SK-N-MC (cell line): ENCODE results near the gene CTPS1.

ENCODE experiments used
- DNase-seq: peaks from one replicate; pipeline ENCODE4 v3.0.0-alpha.2; 2011; ENCODE audit warnings: low read depth, low spot score
- H3K27ac ChIP-seq: fragments of 200-600 bp; sonication (generic); 2 replicates; pipeline ENCODE4 v1.5.1; 2016; ENCODE audit warnings: mixed run types
- H3K36me3 ChIP-seq: fragments of 200-600 bp; sonication (generic); 2 replicates; pipeline ENCODE4 v1.6.1; 2017; ENCODE audit warnings: antibody characterized with exemption, low read length, mixed read lengths; ENCODE audit not compliant: insufficient read depth
- H3K4me3 ChIP-seq: fragments of 200-600 bp; sonication (generic); 2 replicates; pipeline ENCODE4 v1.5.1; 2016
- H3K9ac ChIP-seq: fragments of 200-600 bp; sonication (generic); 2 replicates; pipeline ENCODE4 v1.8.0; 2017; ENCODE audit warnings: mixed run types, mixed read lengths; ENCODE audit not compliant: insufficient read length
- H3K9me3 ChIP-seq: fragments of 200-600 bp; sonication (generic); 2 replicates; pipeline ENCODE4 v1.6.1; 2017; ENCODE audit warnings: low read depth, mild to moderate bottlenecking, antibody characterized with exemption, low read length, moderate library complexity, mixed read lengths
- EZH2 ChIP-seq: fragments of 200-600 bp; sonication (generic); IDR thresholded peaks from one replicate; pipeline ENCODE4 v1.6.1; 2017; ENCODE audit warnings: antibody characterized with exemption
- FOXP2 ChIP-seq: optimal IDR thresholded peaks from 2 replicates; pipeline ENCODE3; 2011; ENCODE audit warnings: mild to moderate bottlenecking, moderate library complexity; ENCODE audit not compliant: insufficient read depth; ENCODE audit errors: extremely low read length, control extremely low read depth
- POLR2AphosphoS5 ChIP-seq: IDR thresholded peaks from 2 replicates; pipeline ENCODE4 v1.6.1; 2012; ENCODE audit warnings: mild to moderate bottlenecking, low read depth, low read length, borderline replicate concordance

The CTPS1 gene

GRCh38 chr1:40997096-40997495 lies 17.6 kb downstream of the CTPS1 start:
- Histone ChIP-seq H3K36me3 (peaks cover 96% of the 10 kb centered on the region), H3K9me3 (no peaks in the 10 kb centered on the region)
- TF ChIP-seq FOXP2 (no peak), EZH2 (no peak), POLR2AphosphoS5 (no peak)

GRCh38 chr1:40998668-40999067 lies 19.2 kb downstream of the CTPS1 start:
- no peak overlapping the region for H3K9ac ChIP-seq
- TF ChIP-seq EZH2 (no peak), FOXP2 (no peak), POLR2AphosphoS5 (no peak)
- no peak overlapping the region for H3K4me3 ChIP-seq
- H3K27ac ChIP-seq, result no peak overlapping the region
- no peak for DNase-seq
- peaks cover 96% of the 10 kb centered on the region for H3K36me3 ChIP-seq
- H3K9me3 ChIP-seq, result no peaks in the 10 kb centered on the region

More at GRCh38 chr1:40997096-40997495, 17.6 kb downstream of the CTPS1 start:
- no peak overlapping the region for H3K9ac ChIP-seq
- no peak overlapping the region for H3K27ac ChIP-seq
- H3K4me3 ChIP-seq, result no peak overlapping the region
- no peak for DNase-seq

GRCh38 chr1:41003127-41003639 lies 23.7 kb downstream of the CTPS1 start:
- DNase-seq, result no peak
- Histone ChIP-seq H3K4me3 (no peak overlapping the region), H3K27ac (peak overlapping the region; percentile 78), H3K9ac (no peak overlapping the region), H3K9me3 (no peaks in the 10 kb centered on the region), H3K36me3 (peaks cover 97% of the 10 kb centered on the region)
- TF ChIP-seq EZH2, result no peak
- no peak for TF ChIP-seq FOXP2
- no peak for TF ChIP-seq POLR2AphosphoS5

- no peak overlapping the region for H3K4me3 ChIP-seq
- no peaks in the 10 kb centered on the region for H3K9me3 ChIP-seq
- DNase-seq, result peak; percentile 92
- H3K27ac ChIP-seq, result peak overlapping the region; percentile 78
- TF ChIP-seq FOXP2, result peak; percentile 24
- no peak for TF ChIP-seq EZH2
- 0 out of 2 replicates have a peak, but pooled peaks have one; percentile 28 for TF ChIP-seq POLR2AphosphoS5
- H3K36me3 ChIP-seq, result peaks cover 97% of the 10 kb centered on the region
- no peak overlapping the region for H3K9ac ChIP-seq
These were observed 24.2 kb downstream of the CTPS1 start for GRCh38 chr1:41003640-41004220.

GRCh38 chr1:41005876-41006275 lies 26.4 kb downstream of the CTPS1 start:
- Histone ChIP-seq H3K9ac (no peak overlapping the region), H3K4me3 (no peak overlapping the region), H3K27ac (no peak overlapping the region), H3K9me3 (no peaks in the 10 kb centered on the region), H3K36me3 (peaks cover 99% of the 10 kb centered on the region)
- no peak for DNase-seq
- TF ChIP-seq FOXP2, result no peak
- no peak for TF ChIP-seq POLR2AphosphoS5
- no peak for TF ChIP-seq EZH2

- H3K9me3 ChIP-seq, result no peaks in the 10 kb centered on the region
- H3K36me3 ChIP-seq, result peaks cover 99% of the 10 kb centered on the region
- no peak for DNase-seq
- H3K9ac ChIP-seq, result no peak overlapping the region
- H3K27ac ChIP-seq, result no peak overlapping the region
- TF ChIP-seq FOXP2 (no peak), EZH2 (no peak), POLR2AphosphoS5 (no peak)
- no peak overlapping the region for H3K4me3 ChIP-seq
These were observed 27.7 kb downstream of the CTPS1 start for GRCh38 chr1:41006942-41007865.

- H3K9ac ChIP-seq, result no peak overlapping the region
- no peak overlapping the region for H3K4me3 ChIP-seq
- no peak for TF ChIP-seq FOXP2
- TF ChIP-seq POLR2AphosphoS5, result no peak
- TF ChIP-seq EZH2, result no peak
- peaks cover 98% of the 10 kb centered on the region for H3K36me3 ChIP-seq
- H3K27ac ChIP-seq, result no peak overlapping the region
- no peaks in the 10 kb centered on the region for H3K9me3 ChIP-seq
- no peak for DNase-seq
These were observed 30.0 kb downstream of the CTPS1 start for GRCh38 chr1:41009466-41009865.

GRCh38 chr1:41010345-41010744 lies 30.8 kb downstream of the CTPS1 start:
- no peak for DNase-seq
- no peak for TF ChIP-seq POLR2AphosphoS5
- no peak for TF ChIP-seq FOXP2
- TF ChIP-seq EZH2, result no peak
- H3K27ac ChIP-seq, result no peak overlapping the region
- no peaks in the 10 kb centered on the region for H3K9me3 ChIP-seq
- no peak overlapping the region for H3K9ac ChIP-seq
- peaks cover 98% of the 10 kb centered on the region for H3K36me3 ChIP-seq
- H3K4me3 ChIP-seq, result no peak overlapping the region
